T-helper 17 cell (primary cell): ENCODE measurements around the gene MAPK12. TPM values are rescaled to one million over a fixed set of nuclear protein-coding genes. Genes with fewer than 3 reads are reported as not detected.
A peak's percentile ranks its signal among the peaks of the same experiment; 100 is the strongest.

ENCODE experiments used
- ATAC-seq: fragments of 150-1000 bp; cut with Tn5 transposase; 2 replicates; pipeline ENCODE4 v1.10.0; 2021; ENCODE audit warnings: mild to moderate bottlenecking, moderate library complexity
- DNase-seq, 3 donors: peaks; one replicate each; pipeline versions ENCODE4 v3.0.0 to v3.0.0-alpha.2; 2020 to 2021
- H3K9me3 ChIP-seq: one replicate; pipeline ENCODE4 v1.7.0; 2013; ENCODE audit warnings: low read length, mild to moderate bottlenecking; ENCODE audit not compliant: control insufficient read depth, poor library complexity, severe bottlenecking
- H3K27ac Mint-ChIP-seq: one replicate; pipeline ENCODE4 v1.8.0; 2022; ENCODE audit warnings: mild to moderate bottlenecking, moderate library complexity, mixed read lengths
- H3K27me3 Mint-ChIP-seq: one replicate; pipeline ENCODE4 v1.8.0; 2022; ENCODE audit warnings: mixed read lengths
- H3K36me3 Mint-ChIP-seq: one replicate; pipeline ENCODE4 v1.8.0; 2022; ENCODE audit warnings: low read depth, mixed read lengths
- H3K4me1 Mint-ChIP-seq: one replicate; pipeline ENCODE4 v1.8.0; 2022; ENCODE audit warnings: mild to moderate bottlenecking, mixed read lengths
- H3K4me3 Mint-ChIP-seq: one replicate; pipeline ENCODE4 v1.8.0; 2022; ENCODE audit warnings: mild to moderate bottlenecking, moderate library complexity, mixed read lengths
- total RNA-seq, 4 donors: library from RNA in 2 of 4; stranded (reverse) in 2 of 4; gene quantifications; one replicate each; pipeline ENCODE4 v1.2.3 and lab custom pipeline; 2022 to 2026

The MAPK12 gene
- total RNA-seq, 2 donors from 2014 or later = 1.7 to 1.9 TPM

DNA sequence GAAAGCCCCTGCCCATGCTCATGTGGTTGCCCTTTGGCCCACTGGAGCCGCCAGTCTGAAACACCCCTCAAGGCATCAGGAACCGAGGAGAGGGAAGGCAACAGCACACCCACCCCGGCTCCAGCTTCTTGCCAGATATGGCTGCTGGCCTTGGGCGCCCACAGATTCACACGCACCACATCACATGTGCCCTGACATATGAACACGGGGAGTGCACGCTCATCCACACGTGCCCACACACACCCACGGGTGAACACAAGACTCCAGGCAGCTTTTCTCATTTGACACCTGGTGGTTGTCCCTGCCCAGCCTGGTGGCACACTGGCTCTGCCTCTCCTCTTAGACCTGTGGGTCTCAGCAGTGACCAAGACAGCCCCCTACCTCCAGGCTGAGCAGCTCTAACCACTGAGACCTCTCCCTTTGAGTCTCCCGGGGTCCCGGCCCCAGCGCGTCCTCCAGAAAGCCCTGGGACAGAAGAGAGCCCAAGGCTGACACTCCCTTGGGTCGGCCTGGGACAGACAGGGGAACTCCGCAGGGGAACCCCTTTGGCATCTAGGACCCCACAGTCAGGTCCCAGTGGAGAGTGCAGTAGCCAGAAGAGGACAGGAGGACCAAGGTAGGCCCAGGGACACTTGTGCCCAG, 2.7 kb upstream of the MAPK12 start:
- Mint-ChIP-seq H3K36me3 (no peaks in the 10 kb centered on the region), H3K27me3 (peaks cover 17% of the 10 kb centered on the region), H3K27ac (no peak overlapping the region), H3K4me3 (no peak overlapping the region), H3K4me1 (peaks cover 15% of the 10 kb centered on the region)
- H3K9me3 ChIP-seq = no peaks in the 10 kb centered on the region
- no peak for ATAC-seq
- DNase-seq = no peak

DNA sequence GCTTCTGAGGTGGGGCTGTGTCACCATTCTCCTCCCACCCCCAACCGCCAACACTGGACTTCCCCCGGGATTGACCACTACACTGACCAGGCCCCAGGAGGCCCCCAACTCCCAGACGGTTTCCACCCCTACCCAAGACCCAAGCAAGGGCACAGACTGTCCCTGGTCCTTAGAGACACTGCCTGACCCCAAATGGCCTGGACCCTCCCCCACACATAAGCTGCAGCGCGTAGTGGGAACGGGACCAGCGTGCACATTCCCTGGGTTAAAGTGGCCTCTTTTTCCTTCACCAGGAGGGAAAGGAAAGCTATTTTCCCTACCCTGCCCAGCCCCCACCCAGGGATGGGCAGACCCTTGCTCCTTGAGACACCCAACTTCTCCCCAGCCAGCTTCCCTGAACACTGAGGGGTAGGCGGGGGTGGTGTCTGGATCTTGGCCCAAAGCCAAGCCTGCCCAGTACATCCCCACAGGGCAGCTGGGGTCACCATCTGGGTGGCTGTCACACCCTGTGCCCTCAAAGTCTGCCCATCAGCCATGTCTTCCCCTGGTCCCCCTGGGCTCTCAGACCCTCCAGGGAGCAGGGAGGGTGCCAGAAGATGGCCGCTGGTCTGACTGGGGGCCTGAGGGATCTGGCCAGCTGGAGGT, 1.6 kb upstream of the MAPK12 start:
- ATAC-seq (no peak), DNase-seq (no peak)
- H3K4me3 Mint-ChIP-seq = no peak overlapping the region
- peaks cover 12% of the 10 kb centered on the region for H3K4me1 Mint-ChIP-seq
- H3K27me3 Mint-ChIP-seq = peaks cover 25% of the 10 kb centered on the region
- H3K27ac Mint-ChIP-seq = no peak overlapping the region
- H3K36me3 Mint-ChIP-seq = no peaks in the 10 kb centered on the region
- no peaks in the 10 kb centered on the region for H3K9me3 ChIP-seq

DNA sequence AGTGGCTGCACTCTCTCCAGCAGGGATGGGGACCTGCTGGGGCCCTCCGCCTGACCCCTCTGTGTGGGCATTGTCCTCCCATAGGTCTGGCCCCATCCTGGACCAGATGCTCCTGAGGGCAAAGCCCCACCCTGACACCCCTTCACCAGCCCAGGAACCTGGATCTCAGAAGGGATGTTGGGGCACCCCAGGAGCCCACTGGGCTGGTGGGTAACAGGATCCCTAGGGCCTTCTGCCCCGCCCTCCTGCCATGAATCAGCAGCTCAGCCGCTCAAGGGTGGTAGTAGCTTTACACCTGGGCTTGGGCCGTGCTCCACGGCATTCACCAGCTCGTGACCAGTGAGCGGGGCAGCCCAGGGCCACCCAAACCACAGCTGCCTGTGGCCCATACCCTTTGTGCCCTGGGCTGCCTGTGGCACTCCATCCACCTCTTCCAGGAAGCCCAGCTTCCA, 1.0 kb upstream of the MAPK12 start:
- Mint-ChIP-seq H3K36me3 (no peaks in the 10 kb centered on the region), H3K4me1 (peaks cover 11% of the 10 kb centered on the region), H3K27ac (no peak overlapping the region), H3K4me3 (peak overlapping the region; percentile 77), H3K27me3 (peaks cover 27% of the 10 kb centered on the region)
- no peak for DNase-seq
- ATAC-seq = no peak
- H3K9me3 ChIP-seq = no peaks in the 10 kb centered on the region

DNA sequence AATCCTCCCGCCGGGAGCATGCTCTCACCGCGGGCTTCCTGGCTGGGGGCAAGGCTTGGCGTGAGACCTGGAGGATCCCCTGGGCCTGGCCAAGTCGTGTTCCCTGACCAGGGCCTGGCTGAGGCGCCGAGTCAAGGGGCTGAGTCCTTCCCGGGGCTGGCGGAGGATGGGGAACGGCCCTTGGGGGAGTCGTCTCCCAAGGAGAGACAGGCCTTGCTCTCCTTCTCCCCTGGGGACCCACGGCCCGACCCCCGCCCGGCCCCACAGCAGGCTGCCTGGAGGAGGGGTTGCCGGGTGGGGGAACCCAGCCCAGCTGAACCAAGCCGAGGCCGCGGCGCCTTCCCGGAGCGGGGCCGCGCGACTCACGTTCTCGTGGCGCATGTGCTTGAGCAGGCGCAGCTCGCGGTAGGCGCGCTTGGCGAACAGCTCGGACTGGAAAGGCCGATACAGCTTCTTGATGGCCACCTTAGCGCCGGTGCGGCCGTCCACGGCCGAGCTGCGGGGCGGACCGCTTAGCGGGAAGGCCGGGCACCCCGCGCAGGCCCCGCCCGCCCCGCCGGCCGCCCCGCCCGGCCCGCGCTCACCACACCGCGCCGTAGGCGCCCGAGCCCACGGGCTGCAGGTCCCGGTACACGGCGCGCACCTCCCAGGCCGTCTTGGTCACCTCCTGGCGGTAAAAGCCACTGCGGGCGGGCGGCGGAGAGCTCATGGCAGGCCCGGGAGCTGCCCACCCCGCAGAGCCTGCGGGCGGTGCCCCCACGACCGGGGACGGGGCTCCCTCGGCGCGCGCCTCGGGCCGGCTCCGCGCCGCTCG, 475 bp downstream of the MAPK12 start:
- Mint-ChIP-seq H3K4me1 (peaks cover 11% of the 10 kb centered on the region), H3K27me3 (peaks cover 31% of the 10 kb centered on the region), H3K27ac (no peak overlapping the region), H3K4me3 (peak overlapping the region; percentile 19), H3K36me3 (no peaks in the 10 kb centered on the region)
- DNase-seq (no peak), ATAC-seq (peak; percentile 59)
- H3K9me3 ChIP-seq = no peaks in the 10 kb centered on the region

DNA sequence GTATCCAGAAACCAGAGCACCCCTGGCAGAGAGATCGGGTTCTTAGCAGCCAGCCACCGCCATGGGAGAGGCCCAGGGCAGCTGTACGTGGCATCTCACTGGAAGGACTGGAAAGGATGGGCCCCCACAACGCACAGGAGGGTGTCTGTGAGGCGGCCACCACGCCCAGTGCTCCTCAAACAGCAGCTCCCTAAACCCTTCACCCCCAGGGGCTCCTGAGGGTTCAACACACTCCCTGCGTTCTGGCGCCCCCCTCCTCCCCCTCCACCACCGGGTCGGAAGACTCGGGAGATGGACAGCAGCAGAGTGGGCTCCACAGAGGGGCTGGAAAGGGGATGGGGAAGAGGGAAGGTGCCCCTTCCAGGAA, 1.1 kb downstream of the MAPK12 start:
- H3K4me3 Mint-ChIP-seq = peak overlapping the region; percentile 19
- ATAC-seq = no peak
- peaks cover 31% of the 10 kb centered on the region for H3K27me3 Mint-ChIP-seq

DNA sequence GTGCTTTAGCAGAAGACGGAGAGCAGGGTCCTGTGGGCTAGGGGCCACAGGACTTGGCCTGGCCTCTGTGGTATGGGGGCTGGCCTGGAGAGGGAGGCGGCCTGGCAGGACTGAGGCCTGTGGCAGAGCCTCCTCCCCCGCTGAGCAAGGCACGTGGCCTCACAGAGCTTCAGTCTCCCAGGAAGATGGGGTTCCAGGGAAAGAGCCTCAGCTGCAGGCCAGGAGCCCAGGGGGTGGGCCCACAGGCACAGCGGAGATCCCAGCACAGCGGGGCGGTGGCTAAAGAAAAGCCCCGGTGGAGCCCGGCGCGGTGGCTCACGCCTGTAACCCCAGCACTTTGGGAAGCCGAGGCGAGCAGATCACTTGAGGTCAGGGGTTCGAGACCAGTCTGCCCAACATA, 2.2 kb downstream of the MAPK12 start:
- no peaks in the 10 kb centered on the region for H3K36me3 Mint-ChIP-seq
- ATAC-seq (no peak), DNase-seq (no peak)
- no peak overlapping the region for H3K4me3 Mint-ChIP-seq
- no peak overlapping the region for H3K27ac Mint-ChIP-seq
- peaks cover 10% of the 10 kb centered on the region for H3K4me1 Mint-ChIP-seq
- no peaks in the 10 kb centered on the region for H3K9me3 ChIP-seq
- H3K27me3 Mint-ChIP-seq = peaks cover 31% of the 10 kb centered on the region

More for the DNA sequence above, 1.1 kb downstream of the MAPK12 start:
- Mint-ChIP-seq H3K4me1 (peaks cover 11% of the 10 kb centered on the region), H3K36me3 (no peaks in the 10 kb centered on the region), H3K27ac (no peak overlapping the region)
- H3K9me3 ChIP-seq = no peaks in the 10 kb centered on the region
- DNase-seq = no peak

DNA sequence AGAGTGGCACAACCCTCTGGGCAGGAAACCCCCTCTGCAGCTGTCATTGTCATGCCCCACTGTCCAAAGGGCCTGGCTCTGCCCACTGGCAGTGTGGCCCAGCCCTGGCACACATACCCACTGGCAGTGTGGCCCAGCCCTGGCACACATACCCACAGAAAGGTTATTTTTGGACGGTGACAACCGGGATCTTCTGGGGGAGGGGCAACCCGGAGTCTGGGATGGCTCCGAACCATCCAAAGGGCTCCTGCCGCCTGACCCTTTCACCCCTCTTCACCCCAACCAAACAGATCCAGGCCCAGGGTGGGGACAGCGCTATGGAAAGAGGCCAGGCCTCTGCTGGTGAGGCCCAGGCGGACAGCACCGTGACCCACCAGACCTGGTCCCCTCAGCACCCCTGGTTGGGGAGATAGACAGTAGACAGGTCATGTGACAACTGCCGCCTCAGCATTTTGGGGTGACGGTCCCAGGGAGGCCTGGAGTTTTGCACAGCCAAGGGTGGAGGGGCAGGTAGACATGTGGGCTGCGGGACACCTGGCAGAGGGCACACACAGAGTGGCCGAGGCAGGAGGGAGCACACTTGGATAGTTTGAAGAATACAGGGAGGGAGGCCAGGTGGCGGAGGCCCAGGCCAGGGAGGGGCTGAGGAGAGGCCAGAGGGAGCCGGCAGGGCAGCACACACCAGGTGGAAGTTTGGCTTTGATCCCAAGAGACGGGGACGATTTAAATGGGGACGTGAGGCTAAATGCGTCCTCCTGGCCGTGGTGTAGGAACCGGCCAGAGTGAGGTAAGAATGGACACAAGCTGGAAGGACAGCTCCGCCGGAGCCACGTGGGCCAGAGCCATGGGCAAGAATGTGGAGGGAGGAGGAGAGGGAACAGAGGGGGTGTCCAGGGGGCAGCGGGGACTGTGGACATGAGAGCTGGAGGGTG, 2.9 kb downstream of the MAPK12 start:
- Mint-ChIP-seq H3K27me3 (peaks cover 31% of the 10 kb centered on the region), H3K4me1 (peaks cover 10% of the 10 kb centered on the region), H3K36me3 (no peaks in the 10 kb centered on the region), H3K4me3 (no peak overlapping the region), H3K27ac (no peak overlapping the region)
- no peaks in the 10 kb centered on the region for H3K9me3 ChIP-seq
- DNase-seq = no peak
- no peak for ATAC-seq

DNA sequence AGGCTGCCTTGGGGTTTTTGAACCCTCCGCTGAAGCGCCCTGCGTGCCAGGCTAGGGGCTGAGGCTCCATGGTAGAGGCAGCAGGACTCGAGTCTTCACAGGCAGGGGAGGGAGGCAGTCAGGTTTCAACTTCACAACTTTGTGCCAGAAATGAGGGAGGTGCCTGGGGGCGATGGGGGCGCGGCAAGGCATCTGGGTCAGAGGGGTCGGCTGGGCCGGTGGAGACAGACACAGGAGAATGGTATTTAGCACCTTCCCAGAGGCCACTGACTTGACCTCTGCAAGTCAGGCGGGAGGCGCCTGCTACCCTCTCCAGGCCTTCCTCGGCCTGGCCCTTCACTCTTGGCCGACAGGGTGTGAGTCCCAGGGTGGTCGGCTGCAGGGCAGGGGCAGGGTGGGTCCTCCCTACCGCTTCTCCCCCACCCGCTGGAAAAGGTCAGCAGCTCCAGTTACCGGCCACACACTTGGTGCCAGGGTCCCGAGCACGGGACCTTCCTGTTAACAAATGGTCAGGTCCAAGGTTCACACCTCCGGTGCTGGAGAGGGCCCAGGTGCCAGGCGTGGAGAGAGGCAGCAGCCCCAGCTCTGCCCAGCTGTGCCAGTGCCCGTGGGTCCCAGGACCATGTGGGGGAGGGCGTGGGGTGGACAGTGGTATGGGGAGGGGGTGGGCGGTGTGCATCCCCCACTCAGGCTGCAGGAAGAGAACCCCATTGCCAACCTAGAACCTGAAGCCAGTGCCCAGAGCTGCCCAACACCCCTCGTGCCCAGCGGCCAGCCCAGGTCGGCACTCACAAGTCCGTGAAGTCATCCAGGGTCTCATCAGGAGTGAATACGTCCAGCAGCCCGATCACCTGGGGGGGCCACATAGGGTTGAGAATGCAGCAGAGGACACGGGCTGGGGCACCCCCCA, 3.8 kb downstream of the MAPK12 start:
- no peak for ATAC-seq

DNA sequence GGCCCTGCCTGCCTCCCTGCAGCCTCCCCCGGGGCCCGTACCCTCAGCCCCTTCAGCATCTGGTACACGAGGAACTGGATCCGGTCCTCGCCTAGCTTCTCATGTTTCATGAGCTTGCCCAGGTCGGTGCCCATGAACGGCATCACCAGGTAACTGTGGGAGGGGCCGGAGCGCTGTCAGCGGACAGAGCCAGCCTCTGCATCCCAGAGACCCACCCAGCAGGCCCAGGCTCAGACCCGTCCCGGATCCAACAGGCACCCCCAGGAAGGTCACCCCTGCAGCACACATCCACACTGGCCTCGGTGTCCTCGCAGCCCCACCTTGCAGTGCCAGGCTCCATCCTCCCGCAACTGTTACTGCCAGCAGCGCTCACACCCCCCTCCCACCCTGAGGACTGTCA, 4.4 kb downstream of the MAPK12 start:
- ATAC-seq = no peak
- Mint-ChIP-seq H3K4me3 (no peak overlapping the region), H3K27me3 (peaks cover 17% of the 10 kb centered on the region), H3K4me1 (peaks cover 5% of the 10 kb centered on the region), H3K36me3 (no peaks in the 10 kb centered on the region), H3K27ac (no peak overlapping the region)
- DNase-seq = no peak
- H3K9me3 ChIP-seq = no peaks in the 10 kb centered on the region

More for the DNA sequence above, 3.8 kb downstream of the MAPK12 start:
- H3K27ac Mint-ChIP-seq = no peak overlapping the region
- no peaks in the 10 kb centered on the region for H3K9me3 ChIP-seq
- H3K4me1 Mint-ChIP-seq = peaks cover 10% of the 10 kb centered on the region
- DNase-seq = no peak
- H3K36me3 Mint-ChIP-seq = no peaks in the 10 kb centered on the region
- peaks cover 24% of the 10 kb centered on the region for H3K27me3 Mint-ChIP-seq
- no peak overlapping the region for H3K4me3 Mint-ChIP-seq

DNA sequence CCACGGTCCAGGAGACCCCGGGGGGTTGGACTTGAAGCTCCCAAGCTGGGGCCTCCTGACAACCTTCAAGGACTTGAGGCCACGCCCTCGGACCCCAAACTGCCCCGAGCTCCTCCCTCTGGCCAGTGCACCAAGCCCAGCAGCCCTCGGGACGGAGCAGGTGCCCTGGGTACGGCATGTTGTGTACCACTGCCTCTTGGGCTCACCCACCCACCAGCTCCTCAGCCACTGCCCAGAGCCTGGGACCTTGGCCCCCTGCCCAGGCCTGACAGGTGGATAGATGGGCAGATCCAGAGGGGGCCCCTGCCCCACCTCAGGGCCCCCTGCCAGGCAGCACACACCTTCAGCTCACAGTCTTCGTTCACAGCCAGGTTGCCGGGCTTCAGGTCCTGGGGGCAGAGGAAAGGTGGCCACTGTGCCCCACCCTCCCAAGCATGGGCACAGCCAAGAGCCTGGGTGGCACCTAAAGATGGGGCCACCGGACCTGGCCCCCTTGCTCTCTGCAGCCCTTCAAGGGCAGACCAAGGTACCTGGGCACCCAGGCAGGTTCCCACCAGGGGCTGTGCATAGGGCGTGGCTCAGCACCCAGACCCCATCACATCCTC, 5.1 kb downstream of the MAPK12 start:
- Mint-ChIP-seq H3K4me3 (no peak overlapping the region), H3K36me3 (no peaks in the 10 kb centered on the region), H3K4me1 (peaks cover 4% of the 10 kb centered on the region), H3K27ac (no peak overlapping the region), H3K27me3 (peaks cover 17% of the 10 kb centered on the region)
- DNase-seq = no peak
- no peak for ATAC-seq
- H3K9me3 ChIP-seq = no peaks in the 10 kb centered on the region

DNA sequence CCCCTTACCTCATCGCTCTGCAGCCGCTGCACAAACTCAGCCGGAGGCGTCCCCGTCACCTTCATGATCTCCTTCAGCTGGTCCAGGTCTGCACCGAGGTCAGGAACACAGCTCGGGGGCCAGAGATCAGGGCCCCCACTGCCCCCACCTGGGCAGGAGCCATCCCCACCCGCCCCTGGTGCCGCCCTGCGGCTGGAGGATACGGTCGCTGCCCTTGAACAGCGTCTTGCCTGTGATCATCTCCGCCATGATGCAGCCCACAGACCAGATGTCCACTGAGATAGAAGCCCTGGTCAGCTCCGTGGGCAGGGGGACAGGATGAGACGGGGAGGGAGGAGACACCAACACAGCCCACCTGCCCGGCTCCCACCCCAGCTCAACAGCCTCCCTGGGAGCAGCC, 5.9 kb downstream of the MAPK12 start:
- H3K27ac Mint-ChIP-seq = no peak overlapping the region
- H3K4me3 Mint-ChIP-seq = no peak overlapping the region
- peaks cover 17% of the 10 kb centered on the region for H3K27me3 Mint-ChIP-seq
- ATAC-seq (no peak), DNase-seq (no peak)
- H3K9me3 ChIP-seq = no peaks in the 10 kb centered on the region
- peaks cover 4% of the 10 kb centered on the region for H3K4me1 Mint-ChIP-seq
- H3K36me3 Mint-ChIP-seq = no peaks in the 10 kb centered on the region

DNA sequence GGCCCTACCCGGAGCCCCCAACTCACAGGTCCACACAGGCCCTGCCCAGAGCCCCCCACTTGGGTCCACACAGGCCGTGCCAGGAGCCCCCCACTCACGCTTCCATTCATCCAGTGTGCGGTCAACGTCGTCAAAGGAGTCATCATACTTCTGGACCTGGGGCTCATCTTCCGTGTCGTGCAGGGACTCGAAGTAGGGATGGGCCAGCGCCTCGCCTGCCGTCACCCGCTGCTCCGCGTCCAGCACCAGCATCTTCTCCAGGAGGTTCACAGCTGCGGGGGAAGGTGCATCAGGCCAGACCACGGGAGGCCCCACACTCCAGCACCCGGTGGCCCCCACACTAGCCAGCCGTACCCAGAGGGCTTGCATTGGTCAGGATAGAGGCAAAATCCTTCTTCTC, 6.4 kb downstream of the MAPK12 start:
- peak overlapping the region; percentile 53 for H3K27ac Mint-ChIP-seq
- H3K36me3 Mint-ChIP-seq = no peaks in the 10 kb centered on the region
- no peak overlapping the region for H3K4me3 Mint-ChIP-seq
- peaks cover 4% of the 10 kb centered on the region for H3K4me1 Mint-ChIP-seq
- ATAC-seq (no peak), DNase-seq (no peak)
- no peaks in the 10 kb centered on the region for H3K9me3 ChIP-seq
- peaks cover 17% of the 10 kb centered on the region for H3K27me3 Mint-ChIP-seq
